Fibroblast of skin of left quadriceps (primary cell): ENCODE data around the gene FAM171A1.
A peak's percentile ranks its signal among the peaks of the same experiment; 100 is the strongest.

Experiments
- DNase-seq, 2 experiments: peaks; one replicate each; pipeline ENCODE4 v3.0.0-alpha.2; 2013; ENCODE audit warnings: low read depth in 2 of 2

The FAM171A1 gene

DNA sequence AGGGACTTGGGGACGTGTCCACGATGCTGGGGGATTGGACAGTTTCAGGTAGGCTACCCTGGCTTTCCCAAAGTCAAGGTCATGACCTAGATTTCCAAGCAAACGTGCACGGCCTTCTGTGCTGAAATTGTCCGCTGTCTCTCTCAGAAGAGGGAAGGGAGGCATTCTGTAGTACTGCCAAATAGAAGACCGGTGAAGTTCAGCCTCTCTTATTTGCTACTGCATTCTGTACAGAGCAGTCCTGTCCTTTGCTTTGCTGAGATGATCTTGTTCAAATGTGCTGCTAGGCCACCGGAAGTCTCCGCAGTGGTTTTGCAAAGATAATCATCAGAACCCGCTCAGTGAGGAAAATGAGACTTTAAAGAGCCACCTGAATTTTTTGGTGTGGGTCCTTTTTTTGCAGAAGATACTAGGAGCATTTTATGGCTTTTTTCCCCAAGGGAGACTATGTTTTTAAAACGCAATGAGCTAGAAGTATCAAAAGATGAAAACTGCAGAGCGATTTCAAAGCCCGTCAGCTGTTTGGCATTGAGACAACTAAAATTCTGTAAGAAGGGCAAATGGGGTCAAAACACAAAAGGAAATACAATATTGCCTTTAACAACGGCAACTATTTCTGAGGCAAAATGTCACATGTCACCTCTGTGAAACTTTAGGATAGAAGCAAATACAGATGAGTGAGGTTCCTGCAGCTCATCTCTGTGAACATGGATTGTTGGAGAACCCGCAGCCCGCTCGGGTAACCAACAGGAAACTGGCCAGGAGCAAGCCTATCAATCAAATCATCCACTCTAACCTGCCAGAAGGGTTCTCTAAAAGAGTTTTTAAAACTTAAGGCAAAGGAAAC is 201.3 kb downstream of the FAM171A1 start:
- DNase-seq = no peak

DNA sequence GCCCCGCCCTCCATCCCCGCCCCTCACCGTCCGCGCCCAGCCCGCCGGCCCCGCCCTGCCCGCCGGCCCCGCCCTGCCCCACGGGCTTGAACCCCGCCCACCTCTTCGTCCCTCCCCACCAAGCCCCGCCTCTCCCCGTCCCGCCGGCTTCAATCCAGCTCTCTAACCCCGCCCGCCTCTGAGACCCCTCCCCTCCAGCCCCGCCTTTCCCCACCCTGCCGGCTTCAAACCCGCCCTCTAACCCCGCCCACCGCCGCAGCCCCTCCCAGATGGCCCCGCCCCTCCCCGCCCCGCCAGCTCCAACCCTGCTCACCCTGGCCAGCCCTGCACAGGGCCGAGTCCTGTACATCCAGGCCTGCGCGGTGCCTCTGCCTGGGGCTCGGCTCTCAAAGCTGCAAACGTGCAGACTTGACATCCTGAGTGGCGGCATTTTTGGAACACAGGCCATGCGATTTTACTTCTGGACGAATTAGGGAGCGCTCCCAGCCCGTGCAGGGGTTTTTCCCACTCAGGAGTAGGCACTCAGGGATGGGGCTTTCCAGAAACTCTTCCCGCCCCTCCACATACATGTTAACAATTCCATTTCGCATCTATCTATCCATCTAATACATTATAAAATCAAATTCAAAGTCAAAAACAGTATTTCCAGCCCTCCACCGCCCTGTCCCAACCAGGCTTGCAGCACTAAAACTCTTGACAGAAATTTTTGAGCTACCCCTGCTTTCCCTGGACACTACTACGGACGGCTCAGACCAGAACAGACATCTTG is 202.1 kb downstream of the FAM171A1 start:
- DNase-seq = peak; percentile 89 to 91

DNA sequence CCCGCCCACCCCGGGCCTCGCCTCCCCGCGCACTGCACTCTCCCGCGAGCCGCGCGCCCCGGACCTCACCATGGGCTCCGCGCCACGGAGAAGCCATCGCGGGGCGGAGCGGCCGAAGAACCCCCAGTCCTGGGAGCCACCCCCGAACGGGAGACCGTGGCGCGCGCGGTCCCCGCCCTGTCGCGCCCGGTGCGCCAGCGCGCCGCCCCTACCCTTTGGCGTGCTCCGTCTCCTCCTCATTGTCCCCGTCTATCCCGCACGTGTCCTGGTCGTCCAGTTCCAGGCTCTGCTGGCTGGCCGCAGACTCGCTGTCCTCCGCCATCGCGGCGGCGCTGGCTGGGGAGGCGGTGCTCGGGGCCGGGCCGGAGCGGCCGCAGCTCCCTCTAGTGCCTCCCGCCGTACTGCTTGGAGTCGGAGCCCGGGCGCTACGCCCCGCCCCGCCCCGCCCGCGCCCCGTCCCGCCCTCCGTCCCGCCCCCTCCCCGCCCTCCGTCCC is 202.8 kb downstream of the FAM171A1 start, which contains the start of gene NMT2:
Gene NMT2, minus strand, starts transcription at position 403 of the 495 bp plus-strand sequence. Its CDS starts 81 bp downstream, at position 322.
- no peak for DNase-seq

DNA sequence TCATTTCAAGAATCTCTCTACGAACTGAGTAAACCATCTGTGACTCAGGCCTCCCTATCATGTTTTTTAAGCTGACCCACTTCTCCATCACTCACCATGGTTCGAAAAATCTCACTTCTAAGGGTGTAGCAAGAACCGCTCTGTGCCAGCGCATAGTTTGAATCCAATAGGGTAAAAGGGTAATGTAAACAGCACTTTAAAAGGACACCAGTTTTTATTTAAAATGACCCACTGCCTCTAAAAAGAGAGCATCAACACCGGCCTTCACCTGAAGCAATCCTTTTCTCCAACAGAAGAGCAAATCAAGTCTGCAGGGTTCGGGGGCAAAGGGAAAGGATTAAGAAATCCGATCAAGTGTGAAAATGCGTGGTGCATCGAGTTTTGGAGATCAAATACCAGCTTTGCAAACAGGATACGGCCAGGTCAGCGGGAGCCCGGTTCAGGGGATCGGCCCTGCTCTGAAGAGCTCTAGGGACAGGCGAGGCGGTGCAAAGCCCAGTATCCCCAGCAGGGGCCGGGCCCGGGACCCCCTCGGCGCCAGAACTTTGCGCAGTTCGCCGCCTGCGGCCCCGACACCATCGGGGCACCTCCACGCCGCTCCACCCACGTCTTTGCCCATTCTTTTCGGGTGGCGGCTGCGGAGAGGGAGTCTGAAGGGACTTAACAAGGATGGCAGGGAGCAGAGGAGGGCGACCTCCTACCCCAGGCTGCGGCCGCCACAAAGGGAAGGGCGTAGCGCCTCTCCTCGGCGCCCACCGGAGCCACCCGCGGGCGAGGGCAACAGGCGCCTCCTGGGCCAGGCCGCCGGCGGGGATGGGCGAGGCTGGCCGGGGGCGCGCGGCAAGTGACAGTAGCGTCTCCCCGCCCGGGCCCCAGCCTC is 203.4 kb downstream of the FAM171A1 start:
- DNase-seq = no peak

DNA sequence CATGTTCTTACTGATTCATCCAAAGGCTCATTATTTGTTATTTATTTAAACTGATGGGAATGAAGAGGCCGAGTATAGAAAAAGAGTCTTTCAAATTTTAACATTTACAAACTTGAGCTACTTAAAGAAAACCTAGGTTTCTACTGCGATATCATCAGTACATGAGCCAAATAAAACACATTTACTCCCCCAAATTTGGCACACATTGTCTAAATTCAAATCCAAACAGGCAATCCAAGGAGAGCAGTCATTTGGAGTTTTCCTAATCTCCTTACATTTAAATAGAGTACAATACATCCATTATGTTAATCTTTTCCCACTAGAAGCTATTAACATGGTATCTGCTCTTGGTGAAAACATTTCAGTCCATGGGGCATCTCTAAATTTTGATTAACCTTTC is 204.8 kb downstream of the FAM171A1 start:
- no peak for DNase-seq

DNA sequence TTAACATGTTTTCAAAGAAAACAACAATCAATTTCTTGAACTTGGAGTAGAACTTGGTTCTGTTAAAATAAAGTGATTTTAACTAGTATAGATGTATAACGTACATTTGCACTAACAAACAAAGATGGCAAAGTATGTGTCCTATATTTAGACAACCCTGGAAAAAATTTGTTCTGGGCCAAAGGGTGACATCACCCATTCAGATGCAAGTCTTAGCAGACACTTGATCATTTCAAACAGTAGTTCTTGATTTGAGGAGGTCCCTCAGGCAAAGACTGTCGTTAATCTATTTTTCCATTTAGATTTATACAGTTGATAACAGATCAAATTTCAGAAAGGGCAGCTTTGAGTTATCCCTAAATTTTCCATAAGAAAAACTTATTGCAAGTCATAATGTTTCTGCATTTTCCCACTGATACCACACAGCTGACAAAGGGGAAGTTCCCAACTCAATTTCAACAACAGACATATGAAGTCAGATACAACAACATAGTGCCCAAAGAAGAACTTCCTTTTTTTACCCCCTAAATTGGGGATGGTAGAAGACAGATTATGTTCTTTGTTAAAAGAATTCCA is 207.7 kb downstream of the FAM171A1 start:
- no peak for DNase-seq
